ENCODE measurements around the gene ZBTB6.
"Not testable (repeated sequence)": the region's sequence is repeated elsewhere in the genome, so short reads cannot be mapped to it uniquely, and the experiment has no call there.

Gene ZBTB6

DNA sequence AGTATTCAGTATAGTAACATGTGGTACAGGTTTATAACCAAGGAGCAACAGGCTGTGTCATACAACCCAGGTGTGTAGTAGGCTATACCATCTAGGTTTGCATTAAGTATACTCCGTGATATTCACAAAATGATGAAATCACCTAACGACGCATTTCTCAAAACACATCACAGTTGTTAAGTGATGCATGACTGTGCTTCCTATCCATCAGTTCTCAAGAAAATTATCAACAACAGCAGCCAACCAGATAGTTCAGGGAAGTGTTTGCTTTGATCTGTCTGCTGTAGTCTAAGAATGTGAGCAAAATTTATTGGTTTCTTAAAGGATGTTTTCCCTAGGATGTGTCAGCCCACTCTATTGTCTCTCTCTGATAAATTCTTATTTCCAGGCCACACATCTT, 10.8 kb upstream of the ZBTB6 start:
- DNase-seq (ENCODE audit: low read depth), result no peak

DNA sequence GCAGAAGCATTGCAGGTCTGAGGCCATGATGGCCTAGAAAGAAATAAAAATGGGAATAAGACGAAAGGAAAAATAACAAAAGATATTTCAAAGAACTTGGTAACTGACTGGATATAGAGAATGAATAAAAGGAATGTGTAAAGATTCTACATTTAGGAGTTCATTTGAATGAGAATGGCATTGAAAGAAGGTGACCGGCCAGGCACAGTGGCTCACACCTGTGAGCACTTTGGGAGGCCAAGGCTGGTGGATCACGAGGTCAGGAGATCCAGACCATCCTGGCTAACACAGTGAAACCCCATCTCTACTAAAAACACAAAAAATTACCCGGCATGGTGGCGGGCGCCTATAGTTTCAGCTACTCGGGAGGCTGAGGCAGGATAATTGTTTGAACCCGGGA, 9.6 kb upstream of the ZBTB6 start:
- DNase-seq (ENCODE audit: low read depth), result no peak

DNA sequence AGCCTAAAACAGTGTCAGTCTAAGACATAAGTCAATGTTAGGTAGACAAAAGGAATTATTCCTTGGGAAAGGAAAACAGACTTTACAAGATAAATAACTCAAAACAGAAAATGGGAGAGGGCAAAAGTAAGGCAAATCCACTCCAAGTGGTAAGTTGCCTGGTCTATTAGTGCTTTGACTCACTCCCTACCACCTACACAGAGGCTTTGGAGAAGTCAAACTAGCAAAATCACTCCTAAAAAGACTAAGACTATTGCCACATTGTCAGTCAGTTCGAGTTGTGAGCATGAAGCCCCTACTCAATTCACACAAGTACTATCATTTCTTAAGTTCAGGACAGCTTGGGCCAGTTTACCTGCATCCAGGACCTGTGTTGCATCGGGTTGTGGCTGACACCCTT, 5.2 kb upstream of the ZBTB6 start:
- no peak for DNase-seq (ENCODE audit: low read depth)

DNA sequence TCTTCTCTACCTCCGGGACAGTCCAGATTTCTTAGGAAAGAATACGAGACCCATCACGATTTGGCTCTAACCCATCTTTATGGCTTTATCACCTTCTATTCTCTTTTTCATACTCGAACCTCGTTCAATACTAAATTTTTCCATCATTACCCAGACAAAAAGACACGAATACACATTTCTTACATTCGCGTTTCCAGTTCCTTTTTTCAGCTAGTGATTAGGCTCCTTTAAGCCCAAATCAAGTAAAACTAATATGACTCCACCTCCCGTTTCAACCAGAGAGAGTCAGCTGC, 506 bp downstream of the ZBTB6 start:
- no peak for DNase-seq (ENCODE audit: low read depth)

DNA sequence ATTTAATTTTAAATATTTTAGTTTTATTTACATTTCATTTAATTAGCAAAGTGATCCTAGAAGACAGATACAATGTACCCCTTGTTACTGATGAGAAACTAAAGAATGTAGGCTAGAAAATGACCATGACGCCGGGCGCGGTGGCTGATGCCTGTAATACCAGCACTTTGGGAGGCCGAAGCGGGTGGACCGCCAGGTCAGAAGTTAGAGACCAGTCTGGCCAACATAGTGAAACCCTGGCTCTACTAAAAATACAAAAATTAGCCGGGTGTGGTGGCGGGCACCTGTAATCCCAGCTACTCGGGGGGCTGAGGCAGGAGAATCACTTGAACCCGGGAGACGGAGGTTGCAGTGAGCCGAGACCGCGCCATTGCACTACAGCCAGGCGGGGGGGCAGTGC, 7.0 kb downstream of the ZBTB6 start:
- DNase-seq (ENCODE audit: low read depth), result not testable (repeated sequence)

DNA sequence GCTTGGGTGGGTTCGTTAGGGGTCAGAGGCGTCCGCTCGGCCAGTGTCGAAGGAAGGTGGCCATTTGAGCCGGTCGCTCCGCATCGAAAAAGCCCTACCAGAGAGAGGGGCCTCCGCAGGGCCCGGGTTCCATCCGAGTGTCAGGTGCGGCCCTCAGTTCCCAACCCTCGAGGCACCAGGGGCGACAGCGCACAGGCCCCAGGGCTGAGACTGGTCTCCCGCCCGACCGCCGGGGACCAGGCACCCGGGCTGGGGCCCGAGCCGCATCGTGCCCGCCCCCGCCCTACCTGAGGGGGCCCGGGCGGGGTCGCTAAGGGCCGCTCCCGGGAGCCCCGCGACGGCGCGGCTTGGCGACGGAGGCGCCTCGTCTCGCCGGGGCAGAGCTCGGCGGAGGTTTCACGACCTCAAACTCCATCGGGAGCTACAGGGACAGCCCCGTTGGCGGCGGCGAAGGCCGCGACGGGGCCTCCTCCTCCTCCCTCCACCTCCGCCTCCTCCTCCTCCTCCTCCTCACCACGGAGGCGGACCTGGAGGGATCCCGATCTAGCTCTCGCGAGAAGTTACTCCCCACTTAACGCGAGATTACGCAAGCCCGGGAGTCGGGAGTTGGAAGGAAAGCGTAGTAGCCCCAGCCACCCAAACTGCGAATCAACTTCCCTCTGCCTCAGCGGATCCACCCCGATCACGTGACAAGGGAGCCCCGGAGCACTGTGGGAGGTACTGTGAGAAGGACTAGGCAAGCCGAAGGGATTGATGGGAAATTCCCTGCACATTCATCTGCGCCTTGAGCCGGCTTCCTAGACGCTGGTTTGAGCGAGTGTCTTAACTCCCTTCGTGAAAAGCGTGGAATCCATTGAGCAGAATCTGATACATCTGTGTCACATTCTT, 8.1 kb downstream of the ZBTB6 start, which contains the start of gene RC3H2:
RC3H2 (minus strand) TSS at position 537 of the 888 bp plus-strand sequence. CDS start 7,850 bp downstream, outside the sequence.
- peak; percentile 100 for DNase-seq (ENCODE audit: low read depth)

DNA sequence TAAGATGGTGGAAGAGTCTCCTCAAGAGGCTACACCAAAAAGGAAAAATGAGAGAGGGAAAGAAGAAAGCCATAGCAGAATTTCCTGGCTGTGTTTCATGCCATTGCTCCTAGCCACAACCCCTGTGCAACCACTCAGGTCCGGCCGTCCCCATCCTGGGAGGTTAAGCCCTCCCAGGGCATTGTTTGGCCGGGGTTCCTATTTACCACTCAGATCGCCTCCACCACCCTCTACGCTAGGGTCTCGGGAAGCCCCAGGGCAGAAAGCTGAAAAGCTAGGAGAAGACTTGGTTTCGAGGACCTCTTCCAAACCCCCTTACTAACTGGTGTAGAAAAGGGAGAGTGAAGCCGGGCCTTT, 8.7 kb downstream of the ZBTB6 start:
- DNase-seq (ENCODE audit: low read depth), result peak; percentile 35

DNA sequence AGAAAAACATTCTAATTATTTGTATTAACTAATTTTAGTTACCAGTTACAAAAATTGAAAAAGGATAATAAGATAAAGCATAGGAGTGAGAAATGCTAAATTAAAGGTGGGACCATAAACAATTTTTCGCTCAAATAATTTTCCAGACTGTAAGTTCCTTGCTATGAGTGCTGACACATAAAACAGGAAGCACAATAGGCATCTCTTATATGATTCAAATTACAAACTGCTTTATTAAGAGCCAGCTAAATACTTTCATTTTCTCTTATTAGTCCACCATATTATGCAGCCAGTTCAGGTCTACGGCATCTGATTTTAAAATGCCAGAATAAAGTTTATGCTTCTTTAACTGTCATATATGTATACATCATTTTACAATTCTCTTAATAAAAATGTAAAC, 12.3 kb downstream of the ZBTB6 start:
- peak; percentile 59 for DNase-seq (ENCODE audit: low read depth)

DNA sequence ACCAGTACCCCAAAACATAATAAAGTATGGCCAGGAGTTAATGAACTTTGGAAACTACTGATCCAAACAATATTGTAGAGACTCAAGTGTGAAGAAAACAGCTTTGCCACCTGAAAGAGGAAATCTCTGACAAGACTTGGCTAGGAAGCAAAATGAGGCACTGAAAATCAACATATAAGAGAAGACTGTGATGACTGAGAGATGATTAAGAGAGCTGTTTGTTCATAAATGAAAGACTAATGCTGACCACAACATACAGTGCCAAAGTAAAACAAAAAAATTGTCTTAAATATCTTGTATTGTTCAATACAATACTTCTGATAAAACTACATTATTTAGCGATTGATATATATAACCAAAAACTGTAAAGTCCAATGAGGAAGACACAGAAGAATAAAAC, 15.2 kb downstream of the ZBTB6 start:
- peak; percentile 56 for DNase-seq (ENCODE audit: low read depth)

DNA sequence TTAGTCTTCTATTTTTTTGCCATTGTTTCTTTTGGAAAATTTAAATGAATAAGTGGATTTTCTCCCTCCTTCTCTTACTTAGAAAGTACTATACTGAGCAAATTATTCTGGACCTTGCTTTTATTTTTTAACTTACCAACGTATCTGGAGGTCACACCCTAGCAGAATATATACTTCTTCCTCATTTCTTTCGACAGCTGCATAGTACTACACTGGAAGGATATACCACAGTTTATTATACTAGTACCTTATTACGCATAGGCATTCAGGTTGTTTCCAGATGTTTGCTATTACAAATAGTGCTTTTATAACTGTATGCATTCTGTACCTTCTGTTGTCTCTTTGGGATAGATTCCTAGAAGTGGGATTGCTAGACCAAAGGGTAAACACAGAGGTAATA, 24.6 kb downstream of the ZBTB6 start:
- DNase-seq (ENCODE audit: low read depth), result no peak

DNA sequence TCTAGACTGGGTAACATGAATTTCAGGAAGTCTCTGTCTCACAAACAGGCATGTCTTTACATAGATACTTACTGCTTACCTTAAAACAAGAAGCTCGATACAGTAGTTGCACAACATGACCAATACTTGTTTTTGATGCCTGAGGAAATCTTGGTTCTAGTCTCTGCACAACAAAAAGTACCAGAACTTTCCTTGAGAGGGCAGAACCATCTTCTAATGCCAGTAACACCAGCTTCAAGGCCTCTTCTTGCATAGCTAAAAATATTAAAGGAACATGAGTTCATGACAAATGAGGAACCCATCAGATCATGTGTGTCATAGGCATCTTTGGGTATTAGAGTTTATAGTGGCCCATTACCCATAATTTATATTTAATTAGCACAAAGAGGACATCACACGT, 30.0 kb downstream of the ZBTB6 start:
- DNase-seq (ENCODE audit: low read depth), result no peak

DNA sequence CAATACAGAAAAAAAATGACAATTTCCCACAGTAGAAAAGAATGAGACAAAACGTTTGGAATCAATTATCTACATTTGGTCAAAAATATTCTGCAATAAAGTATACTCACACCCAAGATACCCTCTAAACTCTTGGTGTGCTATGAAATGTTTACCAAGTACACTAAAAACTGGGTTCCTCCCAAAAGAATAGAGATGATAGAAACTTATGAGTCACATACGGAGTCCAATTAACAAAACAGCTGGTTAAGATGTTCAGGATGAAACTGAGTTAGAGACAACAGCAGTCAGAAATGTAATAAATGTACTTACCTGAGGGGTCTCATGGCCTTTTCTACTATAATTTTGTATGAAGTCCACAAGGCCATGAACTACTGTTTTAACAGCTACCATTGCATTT, 33.7 kb downstream of the ZBTB6 start:
- no peak for DNase-seq (ENCODE audit: low read depth)

DNA sequence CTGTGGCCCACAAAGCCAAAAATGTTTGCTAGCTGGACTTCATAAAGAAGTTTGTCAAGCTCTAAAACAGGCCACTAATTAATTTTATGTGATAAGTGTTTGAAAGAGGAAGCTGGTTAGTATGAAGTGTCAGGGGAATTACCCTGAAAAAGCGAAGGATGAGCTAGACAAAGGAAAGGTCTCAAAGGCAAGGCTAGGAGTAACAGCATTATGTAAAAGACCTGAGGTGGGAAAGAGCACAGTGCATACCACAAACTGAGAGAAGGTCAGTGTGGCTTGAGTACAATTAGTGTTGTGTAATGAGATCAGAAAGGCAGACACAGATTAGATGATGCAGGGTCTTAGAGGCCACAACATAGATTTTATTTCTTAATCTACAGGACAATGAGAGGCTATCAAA, 37.6 kb downstream of the ZBTB6 start:
- no peak for DNase-seq (ENCODE audit: low read depth)

DNA sequence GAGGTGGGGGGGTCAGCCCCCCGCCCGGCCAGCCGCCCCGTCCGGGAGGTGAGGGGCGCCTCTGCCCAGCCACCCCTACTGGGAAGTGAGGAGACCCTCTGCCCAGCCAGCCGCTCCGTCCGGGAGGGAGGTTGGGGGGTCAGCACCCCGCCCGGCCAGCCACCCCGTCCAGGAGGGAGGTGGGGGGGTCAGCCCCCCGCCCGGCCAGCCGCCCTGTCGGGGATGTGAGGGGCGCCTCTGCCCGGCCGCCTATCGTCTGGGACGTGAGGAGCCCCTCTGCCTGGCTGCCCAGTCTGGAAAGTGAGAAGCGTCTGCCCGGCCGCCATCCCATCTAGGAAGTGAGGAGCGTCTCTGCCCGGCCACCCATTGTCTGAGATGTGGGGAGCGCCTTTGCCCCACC, 45.8 kb downstream of the ZBTB6 start:
- DNase-seq (ENCODE audit: low read depth), result not testable (repeated sequence)

DNA sequence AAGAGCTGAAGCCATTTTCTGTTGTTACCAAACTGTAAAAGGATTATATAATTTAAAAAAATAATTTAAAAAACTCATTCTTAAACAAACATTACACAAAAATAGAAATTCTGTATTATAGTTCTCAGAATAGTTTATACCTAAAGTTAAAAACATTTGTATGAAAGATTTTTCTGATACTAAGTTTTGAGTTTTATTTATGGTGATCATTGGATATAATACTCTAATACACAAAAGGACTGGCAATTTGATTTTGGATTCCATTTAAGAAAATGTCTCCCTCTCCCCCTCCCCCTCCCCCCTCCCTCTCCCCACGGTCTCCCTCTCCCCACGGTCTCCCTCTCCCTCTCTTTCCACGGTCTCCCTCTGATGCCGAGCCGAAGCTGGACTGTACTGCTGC, 47.0 kb downstream of the ZBTB6 start:
- DNase-seq (ENCODE audit: low read depth), result no peak

DNA sequence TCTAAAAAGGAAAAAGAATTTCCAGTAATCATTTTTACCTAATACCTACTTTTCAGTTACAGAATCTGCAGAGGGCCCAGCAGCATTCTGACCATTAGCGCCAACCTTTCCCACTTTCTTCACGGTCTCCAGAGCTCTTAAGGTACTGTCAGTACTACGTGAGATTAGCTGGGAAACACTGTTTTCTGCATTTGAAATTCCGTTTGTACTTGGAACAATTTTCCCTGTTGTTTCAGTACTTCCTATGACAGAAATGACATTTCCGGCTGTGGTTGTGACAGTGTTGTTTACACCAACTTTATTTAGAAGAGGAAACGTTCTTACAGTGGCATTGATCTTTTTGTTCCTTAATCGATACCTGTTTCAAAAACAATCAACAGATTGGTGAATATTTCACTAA, 47.8 kb downstream of the ZBTB6 start:
- DNase-seq (ENCODE audit: low read depth), result no peak

DNA sequence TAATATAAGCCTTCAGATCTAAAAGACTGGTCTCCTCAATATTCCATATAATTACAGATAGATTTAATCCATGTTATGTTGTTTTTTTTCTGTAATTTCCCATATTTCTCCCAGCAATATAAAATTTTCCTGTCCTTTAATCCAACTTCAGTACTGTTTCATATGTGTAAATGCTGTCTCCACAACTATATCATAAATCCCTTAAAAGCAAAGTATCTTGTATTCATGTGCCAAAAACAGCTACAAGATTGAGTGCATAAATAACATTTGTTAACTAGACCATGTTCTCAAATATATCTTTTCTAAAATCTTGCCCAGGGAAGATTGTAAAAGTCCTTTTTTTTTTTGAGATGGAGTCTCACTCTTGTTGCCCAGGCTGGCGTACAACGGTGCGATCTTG, 49.7 kb downstream of the ZBTB6 start:
- DNase-seq (ENCODE audit: low read depth), result no peak

DNA sequence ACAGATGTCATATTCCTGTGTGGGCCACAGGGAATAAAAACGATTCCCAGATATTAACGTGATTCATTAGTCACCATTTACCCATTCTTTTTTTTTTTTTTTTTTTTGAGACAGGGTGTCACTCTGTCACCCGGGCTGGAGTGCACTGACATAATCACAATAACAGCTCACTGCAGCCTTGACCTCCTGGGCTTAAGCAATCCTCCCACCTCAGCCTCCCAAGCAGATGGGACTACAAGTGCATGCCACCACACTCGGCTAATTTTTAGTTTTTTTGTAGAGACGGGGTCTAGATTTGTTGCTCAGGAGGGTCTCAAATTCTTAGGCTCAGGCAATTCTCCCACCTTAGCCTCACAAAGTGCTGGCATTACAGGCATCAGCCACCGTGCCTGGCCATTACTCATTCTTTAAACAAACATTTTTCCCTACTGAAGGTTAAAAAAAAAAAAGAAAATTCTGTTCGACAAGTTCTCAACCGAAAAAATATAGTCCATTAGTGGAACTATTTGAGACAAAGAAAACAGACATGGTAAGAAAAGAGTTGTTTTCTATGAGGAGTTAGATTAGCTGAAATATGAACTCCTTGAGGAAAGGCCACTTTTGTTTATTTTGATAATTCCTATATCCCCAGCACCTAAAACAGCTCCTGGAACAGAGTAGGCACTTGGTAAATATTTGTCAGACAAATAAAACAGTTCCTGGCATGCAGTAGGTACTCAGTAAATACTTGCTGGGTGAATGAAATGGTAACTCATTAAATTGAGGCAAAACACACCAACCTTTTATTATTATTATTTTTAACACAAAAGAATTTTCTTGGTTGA, 52.6 kb downstream of the ZBTB6 start:
- DNase-seq (ENCODE audit: low read depth), result peak; percentile 18

All from iris pigment epithelial cell (primary cell).